PC-3 (cell line): ENCODE results near the gene LGI2. TPM values are rescaled to one million over a fixed set of nuclear protein-coding genes. Genes with fewer than 3 reads are reported as not detected.
"Not testable (repeated sequence)": the region's sequence is repeated elsewhere in the genome, so short reads cannot be mapped to it uniquely, and the experiment has no call there.

Experiments used
- ATAC-seq: fragments of 200-7000 bp; cut with Tn5 transposase; 2 replicates; pipeline ENCODE4 v1.9.1; 2020; ENCODE audit warnings: mild to moderate bottlenecking, moderate library complexity
- BruUV-seq: library from RNA; stranded (reverse); fragments of 400-500 nt; replicated peaks from 2 replicates; lab custom pipeline; 2021; lab: Mats Ljungman, UMichigan
- CTCF ChIA-PET: fragments of 300-600 bp; sonication (Branson Sonifier 250); formaldehyde crosslinking; loops from one replicate; lab custom pipeline; 2022; ENCODE audit warnings: antibody characterized with exemption; lab: Charles Lee
- POLR2A ChIA-PET: fragments of 300-600 bp; sonication (Branson Sonifier 250); formaldehyde crosslinking; loops from one replicate; lab custom pipeline; 2022; ENCODE audit warnings: antibody characterized with exemption; ENCODE audit not compliant: unreplicated experiment; lab: Charles Lee
- DNase-seq: peaks from one replicate; pipeline ENCODE4 v3.0.0-alpha.2; 2015
- H2AFZ ChIP-seq: fragments of 300-600 bp; sonication (generic); 2 replicates; pipeline ENCODE4 v1.6.0; 2016; ENCODE audit warnings: antibody characterized with exemption, low read length
- H3F3A ChIP-seq: fragments of 300-600 bp; sonication (generic); one replicate; pipeline ENCODE4 v1.6.0; 2017; ENCODE audit warnings: antibody characterized with exemption, low read length, control low read depth, mild to moderate bottlenecking; ENCODE audit not compliant: unreplicated experiment
- H3K27ac ChIP-seq: fragments of 300-600 bp; sonication (generic); 2 replicates; pipeline ENCODE4 v1.5.1; 2016; ENCODE audit warnings: mild to moderate bottlenecking, low read length
- H3K27me3 ChIP-seq: fragments of 300-600 bp; sonication (generic); 2 replicates; pipeline ENCODE4 v1.6.1; 2016; ENCODE audit warnings: low read length, mixed read lengths
- H3K36me3 ChIP-seq: fragments of 300-600 bp; sonication (generic); 2 replicates; pipeline ENCODE4 v1.6.1; 2016; ENCODE audit warnings: low read depth, mixed run types, low read length, mixed read lengths
- H3K4me1 ChIP-seq: fragments of 300-600 bp; sonication (generic); 2 replicates; pipeline ENCODE4 v1.5.1; 2016; ENCODE audit warnings: low read length; ENCODE audit not compliant: insufficient read depth
- H3K4me2 ChIP-seq: fragments of 300-600 bp; sonication (generic); 2 replicates; pipeline ENCODE4 v1.6.0; 2016; ENCODE audit warnings: low read length
- H3K4me3 ChIP-seq: fragments of 300-600 bp; sonication (generic); 2 replicates; pipeline ENCODE4 v1.5.1; 2016; ENCODE audit warnings: mild to moderate bottlenecking, low read length, mixed read lengths
- H3K79me2 ChIP-seq: fragments of 300-600 bp; sonication (generic); 2 replicates; pipeline ENCODE4 v1.6.1; 2017; ENCODE audit warnings: low read length, mixed read lengths
- H3K9ac ChIP-seq: fragments of 300-600 bp; sonication (generic); 2 replicates; pipeline ENCODE4 v1.6.0; 2016; ENCODE audit warnings: mild to moderate bottlenecking, low read length
- H3K9me2 ChIP-seq: fragments of 300-600 bp; sonication (generic); replicated peaks from 2 replicates; pipeline ENCODE4 v1.6.1; 2016; ENCODE audit warnings: mixed run types, low read length, mixed read lengths
- H3K9me3 ChIP-seq: fragments of 300-600 bp; sonication (generic); 2 replicates; pipeline ENCODE4 v1.6.1; 2016; ENCODE audit warnings: low read length, mixed read lengths
- H4K20me1 ChIP-seq: fragments of 300-600 bp; sonication (generic); 2 replicates; pipeline ENCODE4 v1.6.1; 2016; ENCODE audit warnings: low read length, mixed read lengths
- CTCF ChIP-seq: fragments of 300-600 bp; sonication (generic); conservative IDR thresholded peaks from 2 replicates; pipeline ENCODE4 v1.5.1; 2017; ENCODE audit warnings: antibody characterized with exemption, low read depth, mild to moderate bottlenecking, low read length
- EZH2 ChIP-seq: fragments of 300-600 bp; sonication (generic); IDR thresholded peaks from one replicate; pipeline ENCODE4 v1.6.1; 2017; ENCODE audit warnings: antibody characterized with exemption, mild to moderate bottlenecking, low read length; ENCODE audit not compliant: unreplicated experiment
- EZH2phosphoT487 ChIP-seq: fragments of 300-600 bp; sonication (generic); IDR thresholded peaks from 2 replicates; pipeline ENCODE4 v1.6.1; 2018; ENCODE audit warnings: mild to moderate bottlenecking, antibody characterized with exemption, low read length, borderline replicate concordance
- intact Hi-C: fragments of 100-400 bp; cut with micrococcal nuclease; formaldehyde crosslinking; loops from 2 replicates; pipeline ENCODE4 v1.9.0; 2023
- total RNA-seq: library from RNA; depleted of rRNA; stranded (reverse); fragments of >200 nt; gene quantifications from 2 replicates; pipeline ENCODE4 v1.2.3, GENCODE V29; 2014

LGI2 gene
- total RNA-seq, 1 experiment from 2014 or later: 0.18 TPM

- H2AFZ ChIP-seq: no peak overlapping the region
- H3K27ac ChIP-seq: no peak overlapping the region
- no peak overlapping the region for H3K9ac ChIP-seq
- no peaks in the 10 kb centered on the region for H3K79me2 ChIP-seq
- no peaks in the 10 kb centered on the region for H3K36me3 ChIP-seq
- ATAC-seq: no peak
- no peaks in the 10 kb centered on the region for H3K9me2 ChIP-seq
- H3K9me3 ChIP-seq: no peaks in the 10 kb centered on the region
- intact Hi-C loops: no loop called here
- DNase-seq: no peak
- no peaks in the 10 kb centered on the region for H3K27me3 ChIP-seq
- no peaks in the 10 kb centered on the region for H3F3A ChIP-seq
- H3K4me3 ChIP-seq: no peak overlapping the region
- H3K4me1 ChIP-seq: no peaks in the 10 kb centered on the region
- POLR2A ChIA-PET: no interaction called here
- H3K4me2 ChIP-seq: no peak overlapping the region
- H4K20me1 ChIP-seq: no peaks in the 10 kb centered on the region
- TF ChIP-seq EZH2 (no peak), EZH2phosphoT487 (no peak), CTCF (no peak)
- BruUV-seq: no TSS peak
- CTCF ChIA-PET: no interaction called here
These were observed 35.3 kb upstream of the LGI2 start for GRCh38 chr4:25065932-25066590.

GRCh38 chr4:25065431-25065858, 34.7 kb upstream of the LGI2 start:
- H3K9ac ChIP-seq: no peak overlapping the region
- H4K20me1 ChIP-seq: no peaks in the 10 kb centered on the region
- no peaks in the 10 kb centered on the region for H3K27me3 ChIP-seq
- no peaks in the 10 kb centered on the region for H3K79me2 ChIP-seq
- no peak overlapping the region for H3K4me3 ChIP-seq
- no peak overlapping the region for H2AFZ ChIP-seq
- no peaks in the 10 kb centered on the region for H3K36me3 ChIP-seq
- H3K9me3 ChIP-seq: no peaks in the 10 kb centered on the region
- H3K9me2 ChIP-seq: no peaks in the 10 kb centered on the region
- ATAC-seq (no peak), DNase-seq (no peak)
- TF ChIP-seq EZH2phosphoT487: no peak
- intact Hi-C loops: no loop called here
- CTCF ChIA-PET: no interaction called here
- H3K4me2 ChIP-seq: no peak overlapping the region
- BruUV-seq: no TSS peak
- H3K4me1 ChIP-seq: no peaks in the 10 kb centered on the region
- H3K27ac ChIP-seq: no peak overlapping the region
- H3F3A ChIP-seq: no peaks in the 10 kb centered on the region
- POLR2A ChIA-PET: no interaction called here

GRCh38 chr4:25064447-25064846, 33.7 kb upstream of the LGI2 start:
- H2AFZ ChIP-seq, H3F3A ChIP-seq, H3K9me2 ChIP-seq, H3K27me3 ChIP-seq, ATAC-seq, DNase-seq, H3K4me1 ChIP-seq, H3K9ac ChIP-seq, H3K4me2 ChIP-seq, intact Hi-C loops, CTCF ChIA-PET, H4K20me1 ChIP-seq, H3K27ac ChIP-seq, POLR2A ChIA-PET, H3K9me3 ChIP-seq, BruUV-seq, H3K4me3 ChIP-seq, H3K36me3 ChIP-seq, H3K79me2 ChIP-seq: not testable (repeated sequence)

- Histone ChIP-seq H3K4me3 (no peak overlapping the region), H3K36me3 (no peaks in the 10 kb centered on the region), H3K9me2 (no peaks in the 10 kb centered on the region), H3K9me3 (no peaks in the 10 kb centered on the region), H3K4me1 (no peaks in the 10 kb centered on the region), H3K27me3 (no peaks in the 10 kb centered on the region), H3K27ac (no peak overlapping the region), H3F3A (no peaks in the 10 kb centered on the region), H3K9ac (no peak overlapping the region), H4K20me1 (no peaks in the 10 kb centered on the region), H2AFZ (no peak overlapping the region), H3K4me2 (no peak overlapping the region), H3K79me2 (no peaks in the 10 kb centered on the region)
- no TSS peak for BruUV-seq
- ATAC-seq: no peak
- no peak for TF ChIP-seq CTCF
- TF ChIP-seq EZH2: no peak
- no peak for TF ChIP-seq EZH2phosphoT487
- ChIA-PET CTCF (no interaction called here), POLR2A (no interaction called here)
- intact Hi-C loops: no loop called here
- no peak for DNase-seq
These were observed 32.4 kb upstream of the LGI2 start for GRCh38 chr4:25063116-25063515.
